ENCODE results near the gene FAM180B.

Gene FAM180B

DNA sequence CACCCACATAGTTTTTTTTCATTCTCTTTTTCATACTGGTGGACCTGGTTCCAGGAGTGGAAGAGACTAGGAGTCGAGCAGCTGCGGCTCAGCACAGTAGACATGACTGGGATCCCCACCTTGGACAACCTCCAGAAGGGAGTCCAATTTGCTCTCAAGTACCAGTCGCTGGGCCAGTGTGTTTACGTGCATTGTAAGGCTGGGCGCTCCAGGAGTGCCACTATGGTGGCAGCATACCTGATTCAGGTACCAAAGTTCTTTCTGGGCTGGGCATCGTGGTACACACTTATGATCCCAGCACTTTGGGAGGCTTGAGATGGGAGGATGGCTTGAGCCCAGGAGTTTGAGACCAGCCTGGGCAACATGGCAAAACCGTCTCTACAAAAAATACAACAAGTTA lies 16.8 kb upstream of the FAM180B start:
- DNase-seq (ENCODE audit: low read depth): no peak

DNA sequence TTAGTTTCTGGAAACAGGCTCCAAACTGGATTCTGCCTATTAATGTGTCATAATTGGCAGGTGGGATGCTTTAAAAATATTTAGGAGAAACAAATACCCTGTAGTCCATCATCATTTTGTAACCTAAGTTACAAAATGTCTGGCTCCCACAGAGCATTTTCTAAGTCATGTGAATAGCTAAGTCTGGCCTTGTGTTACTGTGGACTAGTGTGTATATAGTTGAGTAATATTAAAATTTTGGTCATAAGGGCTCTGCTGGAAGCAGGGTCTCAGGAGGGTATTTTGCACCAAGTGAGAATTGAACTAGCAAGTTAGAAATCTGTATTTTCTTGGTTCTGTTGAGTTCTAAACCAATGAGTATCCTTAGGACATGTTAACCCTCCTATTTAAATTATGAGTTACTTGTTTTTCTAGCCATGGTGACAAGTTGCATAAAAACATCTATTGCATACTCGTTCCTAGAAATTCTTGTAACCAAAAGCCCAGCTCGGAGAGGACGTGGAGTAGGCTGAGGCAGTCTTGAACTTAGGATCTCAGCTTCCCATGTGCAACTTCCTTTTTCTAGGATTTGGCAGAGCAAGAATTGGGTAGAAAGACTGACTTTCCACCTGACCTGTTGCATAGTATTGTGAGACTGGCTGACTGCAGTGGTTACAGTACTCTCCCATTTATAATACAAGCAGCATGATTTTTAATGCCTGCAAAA lies 15.7 kb upstream of the FAM180B start:
- no peak for DNase-seq (ENCODE audit: low read depth)

DNA sequence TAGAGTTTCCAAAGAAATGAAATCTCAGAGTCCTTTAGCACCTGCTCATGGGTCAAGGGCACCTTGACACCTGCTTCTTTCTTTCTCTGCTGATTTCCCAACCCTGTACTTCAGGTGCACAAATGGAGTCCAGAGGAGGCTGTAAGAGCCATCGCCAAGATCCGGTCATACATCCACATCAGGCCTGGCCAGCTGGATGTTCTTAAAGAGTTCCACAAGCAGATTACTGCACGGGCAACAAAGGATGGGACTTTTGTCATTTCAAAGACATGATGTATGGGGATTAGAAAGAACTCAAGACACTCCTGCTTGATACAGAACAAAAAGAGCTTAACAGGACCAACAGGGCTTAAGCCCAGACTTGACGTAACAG lies 15.1 kb upstream of the FAM180B start:
- no peak for DNase-seq (ENCODE audit: low read depth)

DNA sequence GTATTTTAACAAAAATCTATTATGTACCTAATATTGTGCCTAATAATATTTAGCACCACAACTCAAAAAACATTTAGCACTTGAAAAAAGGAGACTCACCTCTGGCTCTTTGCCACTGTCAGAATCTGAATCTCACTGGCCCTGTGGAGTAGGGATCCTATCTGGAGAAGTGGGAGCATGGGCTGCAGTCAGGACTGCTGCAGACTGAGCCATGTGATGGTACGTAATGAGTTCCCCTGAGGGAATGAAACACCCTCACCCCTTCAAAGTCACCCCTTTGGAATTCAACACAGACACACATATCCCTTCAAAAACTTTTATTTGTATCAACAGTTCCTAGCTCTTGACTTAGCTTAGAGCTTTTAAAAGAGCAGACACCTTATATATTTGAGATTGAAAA lies 14.6 kb upstream of the FAM180B start:
- peak; percentile 83 for DNase-seq (ENCODE audit: low read depth)

DNA sequence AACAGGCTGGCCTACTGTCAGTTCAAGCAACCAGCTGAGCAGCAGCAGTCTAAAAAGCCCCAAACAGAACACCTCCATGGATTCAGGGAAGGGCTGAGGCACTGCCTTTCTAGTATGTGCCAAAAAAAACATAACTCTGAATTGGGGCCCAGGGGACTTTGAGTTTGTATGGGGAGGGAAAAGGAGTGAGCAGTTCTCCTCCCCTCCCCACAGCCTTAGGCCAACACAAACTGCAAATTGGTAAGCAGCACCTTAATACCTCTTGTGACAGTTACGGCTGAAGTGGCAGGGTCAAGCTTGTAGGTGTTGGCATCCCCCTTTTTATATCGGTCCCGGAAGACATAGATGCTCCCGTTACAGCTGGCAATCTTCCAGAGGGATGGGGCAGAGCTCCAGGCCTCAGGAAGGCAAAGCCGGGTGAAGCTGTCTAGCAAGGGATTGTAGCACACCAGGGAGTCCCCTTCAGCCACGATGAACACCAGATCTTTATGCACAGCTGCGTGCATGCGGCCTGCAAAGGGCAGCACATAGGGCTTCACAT lies 13.7 kb upstream of the FAM180B start:
- DNase-seq (ENCODE audit: low read depth): no peak

DNA sequence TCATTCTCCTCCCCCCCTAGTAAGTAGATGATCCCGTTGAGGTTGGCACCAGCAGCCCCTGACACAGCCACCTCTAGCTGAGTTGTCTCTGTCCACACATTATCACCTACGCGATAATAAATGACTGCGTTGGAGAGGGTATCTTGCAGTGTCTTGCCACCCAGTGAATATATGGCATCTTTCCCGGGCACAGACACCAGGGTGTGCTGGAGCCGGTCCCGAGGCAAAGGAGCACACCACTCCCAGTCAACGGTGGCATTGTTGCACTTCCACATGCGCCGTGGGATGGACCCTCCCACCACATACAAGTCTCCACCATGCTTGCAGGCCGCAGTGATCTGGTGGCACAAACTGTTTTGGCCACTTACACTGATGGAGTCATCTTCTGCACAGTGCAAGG lies 13.2 kb upstream of the FAM180B start:
- no peak for DNase-seq (ENCODE audit: low read depth)

DNA sequence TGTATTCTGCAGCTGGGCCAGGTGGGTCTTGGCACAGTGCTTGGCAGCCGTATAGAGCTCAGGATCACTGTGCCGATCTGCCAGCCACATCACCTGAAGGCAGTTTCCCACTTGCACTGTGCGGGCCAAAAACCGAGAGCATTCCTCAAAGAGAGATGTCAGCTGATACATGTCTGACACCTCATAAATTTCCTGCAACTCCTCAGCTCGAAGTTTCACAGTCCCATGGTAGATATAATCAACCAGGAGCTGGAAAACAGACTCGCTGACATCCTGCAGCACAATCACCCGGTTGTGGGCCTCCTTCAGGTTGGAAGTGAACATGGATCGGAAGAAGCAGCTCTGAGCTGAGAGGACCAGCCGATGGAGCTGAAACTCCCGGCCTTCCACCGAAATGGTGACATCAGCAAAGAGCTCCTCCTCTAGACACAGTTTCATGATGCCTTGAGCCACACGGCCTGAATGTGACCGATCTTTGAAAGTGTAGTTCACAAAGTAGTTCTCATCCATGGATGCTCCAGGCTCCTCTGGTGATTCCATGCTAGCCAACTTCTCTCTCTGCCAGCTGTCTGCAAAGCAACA lies 8.9 kb upstream of the FAM180B start:
- DNase-seq (ENCODE audit: low read depth): peak; percentile 50

DNA sequence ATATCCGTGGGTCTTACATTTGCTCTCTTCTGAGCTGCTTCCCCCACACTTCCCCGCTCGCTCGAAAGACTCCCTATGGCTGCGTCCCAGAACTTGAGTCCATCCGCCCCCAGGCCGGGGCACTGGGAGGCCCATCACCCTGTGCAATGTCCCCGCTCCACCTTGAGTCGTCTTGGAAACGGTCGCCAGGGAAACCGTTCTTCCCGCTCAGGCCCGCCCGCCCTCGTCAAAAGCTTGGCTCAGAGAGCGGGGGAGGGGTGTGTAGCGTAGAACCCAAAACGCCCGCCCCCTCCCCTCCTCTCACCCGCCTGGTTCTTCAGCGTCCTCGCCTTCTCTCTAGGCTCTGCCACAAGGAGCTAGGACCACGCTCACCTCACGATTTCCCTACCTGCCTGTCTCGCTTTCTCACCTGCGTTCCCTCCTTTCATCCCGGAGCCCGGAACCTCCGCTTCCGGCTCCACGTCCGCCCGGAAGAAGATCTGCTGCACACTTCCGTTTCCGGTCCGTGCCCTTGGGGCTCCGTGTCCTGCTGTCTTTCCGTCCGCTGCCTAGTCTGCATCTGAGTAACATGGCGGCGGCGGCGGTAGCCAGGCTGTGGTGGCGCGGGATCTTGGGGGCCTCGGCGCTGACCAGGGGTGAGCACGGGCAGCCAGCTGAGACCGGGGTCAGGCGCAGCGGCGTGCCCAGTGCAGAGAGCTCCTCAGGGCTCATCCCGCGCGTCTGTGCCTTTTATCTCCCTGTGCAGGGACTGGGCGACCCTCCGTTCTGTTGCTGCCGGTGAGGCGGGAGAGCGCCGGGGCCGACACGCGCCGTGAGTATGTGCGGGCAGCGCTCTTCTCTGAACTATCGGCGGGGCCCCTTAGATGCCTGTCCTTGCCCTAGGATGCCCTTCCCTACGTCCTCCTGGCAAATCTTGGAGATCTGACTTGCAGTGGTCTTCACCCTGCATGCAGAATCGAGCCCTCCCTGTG lies 7.7 kb upstream of the FAM180B start, which contains the start of the genes KBTBD4 and NDUFS3:
KBTBD4 (minus strand) TSS at position 447 of the 971 bp plus-strand sequence; CDS start at position 428, 19 bp downstream.
NDUFS3 (plus strand) TSS at position 551 of the 971 bp plus-strand sequence; CDS start at position 569, 18 bp downstream.
- DNase-seq (ENCODE audit: low read depth): peak; percentile 92

DNA sequence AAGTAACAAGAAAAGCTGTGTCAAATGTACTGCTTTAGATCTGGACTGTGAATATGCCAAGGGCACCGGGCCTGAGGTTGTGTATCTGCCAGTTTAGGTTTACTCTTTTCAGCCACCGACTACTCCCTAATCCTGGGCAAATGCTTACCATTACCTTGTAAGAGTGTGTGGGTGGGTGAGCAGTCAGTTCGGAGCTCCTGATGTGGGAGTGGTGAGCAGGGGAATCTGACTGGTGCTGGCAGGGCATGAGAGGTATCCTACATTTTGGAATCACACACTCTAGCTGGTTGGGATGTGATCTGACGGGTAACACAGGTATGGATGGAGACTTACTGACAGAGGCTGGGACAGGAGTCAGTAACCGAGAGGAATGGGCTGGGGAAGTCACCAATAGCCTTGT lies 2.6 kb upstream of the FAM180B start:
- no peak for DNase-seq (ENCODE audit: low read depth)

DNA sequence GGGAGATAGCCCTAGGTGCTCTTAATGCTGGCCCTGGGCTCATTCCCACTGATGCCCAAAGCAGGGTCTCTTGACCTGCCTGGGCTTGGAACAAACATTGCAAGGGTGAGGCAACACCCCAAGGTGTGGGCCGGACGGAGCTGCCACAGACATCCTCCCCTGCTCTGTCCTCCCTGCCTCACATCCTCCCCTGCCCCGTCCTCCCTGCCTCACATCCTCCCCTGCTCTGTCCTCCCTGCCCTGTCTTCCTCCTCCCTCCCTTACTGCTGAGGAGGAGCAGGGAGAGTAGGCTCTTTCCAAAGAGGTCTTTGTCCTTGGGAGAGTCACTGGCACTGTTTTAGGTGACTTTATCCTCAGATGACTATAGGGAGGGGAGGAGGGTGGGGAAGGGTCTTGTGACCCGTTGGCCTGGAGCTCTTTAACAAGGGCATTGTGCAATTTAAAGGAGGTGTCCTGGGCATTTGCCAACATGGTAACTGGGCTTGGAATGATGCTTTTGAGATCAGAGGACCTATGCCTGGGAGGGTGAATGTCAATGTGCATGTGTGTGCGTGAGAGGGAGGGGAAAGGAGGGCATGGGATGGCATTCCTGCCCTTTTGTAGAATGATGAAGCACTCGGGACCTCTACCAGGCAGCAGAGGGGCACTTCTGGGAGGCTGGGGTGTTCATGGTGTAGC lies 700 bp downstream of the FAM180B start:
- DNase-seq (ENCODE audit: low read depth): no peak

DNA sequence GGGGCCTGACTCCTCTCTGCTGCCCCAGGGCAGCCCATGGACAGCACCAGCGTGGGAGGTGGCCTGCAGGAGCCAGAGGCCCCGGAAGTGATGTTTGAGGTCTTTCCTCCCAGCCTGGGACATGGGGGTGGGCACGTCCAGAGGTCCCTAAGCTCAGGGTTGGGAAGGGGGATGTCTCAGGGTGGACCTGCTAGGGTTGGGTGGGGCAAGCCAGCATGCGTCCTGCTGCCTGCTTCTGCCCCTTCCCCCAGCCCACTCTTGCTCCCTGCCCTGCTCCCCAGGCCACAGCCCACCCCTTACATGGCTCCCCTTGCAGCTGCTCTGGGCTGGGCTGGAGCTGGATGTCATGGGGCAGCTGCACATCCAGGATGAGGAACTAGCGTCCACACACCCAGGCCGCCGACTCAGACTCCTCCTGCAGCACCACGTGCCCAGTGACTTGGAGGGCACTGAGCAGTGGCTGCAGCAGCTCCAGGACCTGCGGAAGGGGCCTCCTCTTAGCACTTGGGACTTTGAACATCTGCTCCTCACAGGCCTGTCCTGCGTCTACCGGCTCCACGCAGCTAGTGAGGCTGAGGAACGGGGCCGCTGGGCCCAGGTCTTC lies 1.3 kb downstream of the FAM180B start:
- DNase-seq (ENCODE audit: low read depth): no peak

DNA sequence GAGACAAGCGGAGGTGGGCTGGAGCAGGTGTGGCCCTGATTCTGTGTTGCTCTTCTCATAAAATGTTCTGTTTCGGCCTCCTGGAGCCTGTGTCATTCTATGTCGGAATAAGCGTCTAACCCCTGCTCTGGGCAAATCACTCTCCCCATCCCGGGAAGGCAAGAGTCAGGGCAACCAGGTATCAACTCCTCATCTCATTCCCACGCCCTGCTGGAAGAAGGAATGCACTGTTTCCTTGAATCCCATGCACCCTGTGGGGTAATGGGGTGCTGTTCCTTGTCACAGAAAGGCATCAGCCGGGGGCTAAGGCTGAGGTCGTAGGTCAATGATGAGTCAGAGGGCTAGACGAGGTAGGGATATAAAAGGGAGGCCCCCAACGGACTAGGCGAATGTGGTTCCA lies 2.6 kb downstream of the FAM180B start:
- DNase-seq (ENCODE audit: low read depth): no peak

DNA sequence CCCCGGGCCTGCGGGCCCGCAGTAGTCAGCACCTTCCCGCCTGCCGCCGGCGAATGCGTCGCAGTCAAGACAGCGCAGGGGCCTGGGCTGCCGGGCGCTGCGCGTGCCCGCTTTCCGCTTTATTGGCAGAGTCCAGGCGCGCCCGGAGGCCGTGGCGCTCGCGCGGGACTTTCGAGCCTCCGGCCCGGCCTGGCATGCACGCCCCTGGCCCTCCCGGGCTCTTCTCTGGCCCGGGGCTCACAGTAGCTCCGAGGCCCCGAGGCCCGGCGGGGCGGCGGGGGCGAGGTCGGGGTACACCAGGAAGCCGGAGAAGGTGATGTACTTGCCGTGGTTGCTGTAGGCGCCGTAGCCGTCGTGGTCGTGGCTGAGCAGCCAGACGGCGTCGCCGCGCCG lies 3.1 kb downstream of the FAM180B start:
- DNase-seq (ENCODE audit: low read depth): no peak

DNA sequence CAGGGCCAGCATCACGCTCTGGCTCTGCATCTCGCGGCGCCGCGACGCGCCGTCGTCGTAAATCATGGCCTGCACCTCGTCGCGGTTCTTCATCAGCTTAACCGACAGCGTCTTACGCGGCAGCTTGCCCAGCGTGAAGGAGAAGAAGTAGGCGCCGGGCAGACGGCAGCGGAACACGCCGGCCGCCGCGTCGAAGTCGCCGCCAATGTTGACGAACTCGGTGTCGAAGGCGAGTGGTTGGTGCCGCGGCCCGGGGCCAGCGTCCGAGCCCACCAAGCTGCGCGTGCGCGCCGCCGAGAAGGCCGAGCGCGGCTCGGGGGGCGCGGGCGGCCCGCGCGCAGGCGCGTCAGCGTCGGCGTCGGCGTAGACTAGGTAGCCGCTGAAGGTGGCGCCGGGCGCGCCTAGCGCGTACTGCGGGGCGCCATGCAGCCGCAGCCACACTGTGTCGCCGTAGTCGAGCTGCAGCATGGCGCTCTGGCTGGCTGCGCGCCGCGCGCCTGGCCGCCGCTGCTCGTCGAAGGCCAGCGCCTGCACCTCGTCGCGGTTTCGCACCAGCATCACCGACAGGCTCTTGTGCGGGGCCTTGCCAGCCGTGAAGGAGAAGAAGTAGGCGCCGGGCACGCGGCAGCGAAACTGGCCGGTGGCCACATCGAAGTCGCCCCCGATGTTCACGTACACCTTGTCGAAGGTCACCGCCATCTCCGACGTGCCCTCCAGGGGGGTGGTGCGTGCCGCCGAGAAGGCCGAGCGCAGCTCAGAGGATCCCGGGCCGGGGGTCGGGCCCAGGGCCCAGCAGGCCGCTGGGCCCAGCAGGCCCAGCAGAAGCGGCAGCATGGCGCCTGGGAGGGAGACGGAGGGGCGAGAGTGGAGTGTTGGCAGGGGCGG lies 3.7 kb downstream of the FAM180B start:
- no peak for DNase-seq (ENCODE audit: low read depth)

DNA sequence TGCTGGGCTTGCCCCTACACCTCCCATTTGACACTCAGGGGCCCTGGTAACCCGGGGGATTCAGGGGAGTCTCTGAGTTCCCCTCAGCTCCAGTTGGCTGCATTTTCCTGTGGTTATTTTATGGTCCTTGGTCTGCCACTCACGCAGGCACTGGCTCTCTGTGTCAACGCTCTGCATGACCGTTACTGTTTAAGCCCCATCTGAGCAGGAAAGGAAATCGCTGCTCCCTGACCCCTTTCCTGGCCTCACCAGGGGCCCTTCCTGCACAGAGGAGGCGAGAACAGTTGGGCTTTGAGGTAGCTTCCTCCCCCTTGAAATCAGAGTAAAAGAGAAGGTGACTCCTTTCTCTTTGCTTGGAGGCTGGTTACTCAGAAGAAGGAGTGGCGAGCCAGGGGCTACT lies 5.3 kb downstream of the FAM180B start:
- DNase-seq (ENCODE audit: low read depth): no peak

DNA sequence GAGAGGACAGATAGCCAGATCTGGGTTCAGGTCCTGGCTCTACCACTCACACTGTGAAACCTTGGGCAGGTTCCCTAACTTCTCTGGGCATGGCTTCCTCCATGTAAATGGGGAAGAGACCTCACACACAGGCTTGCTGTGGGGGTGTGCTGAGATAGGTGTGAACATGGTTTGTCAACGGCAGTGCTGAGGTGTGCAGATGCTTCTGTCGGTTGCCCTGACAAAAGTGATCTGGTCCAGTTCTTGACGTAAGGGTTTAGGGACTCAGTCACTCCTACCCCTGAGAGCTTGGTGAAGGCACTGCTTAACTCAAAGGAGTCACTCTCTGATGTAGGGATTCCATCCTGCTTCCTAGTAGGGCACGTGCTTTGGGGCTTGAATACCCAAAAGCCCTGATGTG lies 5.8 kb downstream of the FAM180B start:
- DNase-seq (ENCODE audit: low read depth): no peak

DNA sequence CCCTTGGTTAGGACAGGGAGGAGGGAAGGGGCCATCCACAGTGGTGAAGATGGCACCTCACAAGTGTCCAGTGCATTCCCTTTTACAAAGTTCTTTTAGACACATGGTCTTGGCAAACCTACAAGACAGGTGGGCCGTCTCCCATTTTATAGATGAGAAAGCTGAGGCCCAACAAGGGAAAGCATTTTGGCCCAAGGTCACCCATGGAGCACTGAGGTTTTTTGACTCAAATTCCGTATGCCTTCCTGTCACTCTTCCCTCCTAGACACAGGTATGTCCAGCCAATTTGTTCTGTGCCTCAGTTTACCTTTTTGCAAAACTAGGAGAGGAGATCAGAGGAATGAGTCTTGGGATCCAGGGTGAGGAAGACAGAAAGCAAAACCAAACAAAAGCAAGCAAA lies 6.5 kb downstream of the FAM180B start:
- DNase-seq (ENCODE audit: low read depth): no peak

DNA sequence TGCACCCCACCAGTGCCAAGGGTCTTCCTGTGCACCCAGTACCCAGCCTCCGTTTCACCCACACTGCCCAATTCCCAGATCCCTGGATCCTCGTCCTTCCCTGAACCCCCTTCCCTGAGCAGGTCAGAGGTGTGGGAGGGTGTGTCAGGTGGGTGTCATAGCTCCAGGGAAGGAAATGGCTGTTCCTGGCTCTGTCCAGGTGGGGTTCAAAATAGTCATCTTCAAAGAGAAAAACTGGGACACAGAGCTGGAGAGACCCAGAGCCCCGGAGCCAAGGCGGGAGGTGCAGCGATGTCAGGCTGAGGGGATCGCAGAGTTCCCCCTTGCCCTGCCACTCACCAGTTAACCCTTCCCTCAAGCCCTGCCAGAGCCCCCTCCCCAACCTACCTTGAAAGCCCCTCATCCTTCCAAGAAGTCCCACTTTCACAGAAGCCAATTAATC lies 7.0 kb downstream of the FAM180B start:
- DNase-seq (ENCODE audit: low read depth): no peak

DNA sequence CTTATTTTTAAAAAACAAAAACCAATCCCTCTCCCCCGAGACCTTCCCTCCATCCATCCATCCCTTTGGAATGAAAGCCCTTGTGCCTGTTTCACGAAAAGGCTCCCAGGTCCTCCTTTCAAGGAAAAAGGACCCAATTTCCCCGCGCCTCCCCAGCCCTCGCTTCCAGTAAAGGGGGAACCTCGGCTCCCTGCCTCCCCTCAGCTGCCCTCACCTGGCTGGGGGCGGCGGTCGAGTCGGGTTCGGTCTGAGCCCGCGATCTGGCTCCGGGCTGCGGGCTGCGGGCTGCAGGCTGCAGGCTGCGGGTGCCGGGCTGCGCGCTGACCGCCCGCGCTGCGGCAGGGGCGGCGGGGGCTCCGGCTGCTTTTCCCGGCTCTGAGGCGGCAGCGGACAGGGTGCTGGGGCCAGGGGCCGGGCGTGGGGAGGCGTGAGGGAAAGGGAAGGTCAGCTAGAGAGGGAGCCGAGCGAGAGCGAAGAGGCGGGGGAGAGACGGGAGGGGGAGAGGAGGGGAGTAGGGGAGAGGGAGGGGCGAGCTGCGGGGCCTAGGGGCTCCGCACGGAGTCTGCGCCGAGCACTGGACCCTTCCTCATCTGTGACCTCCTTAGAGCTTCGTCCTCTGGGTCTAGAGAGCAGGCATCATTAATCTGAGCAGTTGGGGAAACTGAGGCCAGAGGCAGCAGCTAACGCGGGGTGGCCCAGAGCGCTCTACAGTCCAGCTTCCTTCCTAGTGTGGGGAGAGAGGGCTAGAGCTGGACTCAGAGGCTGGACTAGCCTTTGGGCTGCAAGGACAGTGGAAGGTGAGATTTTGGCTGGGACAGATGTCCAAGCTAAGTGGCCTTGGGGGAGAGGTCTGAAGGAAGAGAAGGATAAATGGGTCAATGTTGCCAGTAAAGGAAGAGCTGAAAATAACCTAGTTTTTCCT lies 7.7 kb downstream of the FAM180B start, which contains the start of gene C1QTNF4:
C1QTNF4 (minus strand) TSS at position 478 of the 922 bp plus-strand sequence. CDS start 3,601 bp downstream, outside the sequence.
- DNase-seq (ENCODE audit: low read depth): no peak
